Measurements from ENCODE around the gene ITGA8.
"Not testable (repeated sequence)": the region's sequence is repeated elsewhere in the genome, so short reads cannot be mapped to it uniquely, and the experiment has no call there.

Gene ITGA8

DNA sequence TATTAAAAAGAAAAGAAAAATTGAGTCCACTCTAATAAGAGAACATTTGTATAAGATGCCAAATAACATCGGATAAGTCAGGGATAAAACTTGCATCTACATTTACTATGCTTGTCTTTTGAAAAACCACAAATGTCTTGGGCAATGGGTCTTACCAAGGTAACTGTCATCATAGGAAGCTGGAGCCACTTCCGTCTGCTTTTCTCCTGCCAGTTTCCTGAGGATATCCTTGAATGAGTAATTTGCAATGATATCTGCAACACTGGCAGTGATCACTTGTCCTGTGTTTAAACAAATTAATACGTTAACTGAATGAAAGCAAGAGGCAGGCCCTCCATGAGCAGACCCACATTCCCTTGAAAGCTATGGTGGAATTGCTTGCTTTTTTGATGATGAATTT, 47.3 kb downstream of the ITGA8 start:
- no peak for ATAC-seq

DNA sequence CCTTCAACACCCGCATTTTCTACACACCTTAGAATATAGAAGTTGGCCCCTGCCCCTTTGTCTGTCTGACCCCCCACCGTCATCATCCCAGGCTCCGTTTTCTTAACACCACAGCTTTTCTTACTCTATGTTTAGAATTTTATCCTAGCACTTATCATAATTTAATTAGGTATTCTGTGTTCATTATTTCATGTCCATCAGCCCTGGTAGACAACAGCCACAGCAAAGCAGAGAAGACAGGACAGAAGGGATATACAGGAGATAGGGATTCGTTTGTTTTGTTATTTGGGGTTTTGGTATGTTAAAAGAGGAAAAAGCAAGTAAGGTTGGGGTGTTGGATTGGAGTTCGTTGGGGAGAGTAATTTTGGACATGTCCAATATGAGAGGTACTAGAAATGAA, 48.8 kb downstream of the ITGA8 start:
- ATAC-seq, result no peak

DNA sequence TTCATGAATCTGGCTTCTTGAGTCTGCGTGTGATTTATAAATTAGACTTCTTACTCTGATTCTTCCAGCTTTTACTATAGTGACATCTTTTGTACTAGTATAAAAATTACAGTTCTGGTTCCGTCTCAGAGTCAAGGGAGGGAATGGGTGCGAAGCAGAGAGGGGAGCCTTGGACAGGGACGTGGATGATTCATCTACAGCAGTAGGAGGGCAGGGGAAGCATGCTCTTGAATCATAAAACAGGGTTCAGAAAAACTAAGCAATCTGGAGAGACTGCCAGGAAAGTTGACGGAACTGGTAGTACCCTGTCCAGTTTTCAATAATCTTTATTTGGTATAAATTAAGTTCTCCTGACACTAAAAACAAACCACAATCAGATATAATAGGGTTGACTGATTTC, 58.1 kb downstream of the ITGA8 start:
- ATAC-seq, result no peak

DNA sequence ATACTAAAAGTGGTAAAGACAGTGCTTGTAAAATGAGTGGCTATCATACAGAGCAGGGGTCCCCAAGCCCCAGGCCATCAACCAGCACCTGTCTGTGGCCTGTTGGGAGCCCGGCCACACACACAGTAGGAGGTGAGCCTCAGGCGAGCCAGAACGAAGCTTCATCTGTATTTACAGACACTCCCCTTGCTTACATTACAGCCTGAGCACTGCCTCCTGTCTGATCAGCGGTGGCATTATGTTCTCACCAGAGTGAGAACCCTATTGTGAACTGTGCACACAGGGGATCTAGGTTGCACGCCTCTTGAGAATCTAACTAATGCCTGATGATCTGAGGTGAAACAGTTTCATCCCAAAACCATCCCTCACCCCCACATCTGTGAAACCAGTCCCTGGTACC, 58.7 kb downstream of the ITGA8 start:
- no peak for ATAC-seq

DNA sequence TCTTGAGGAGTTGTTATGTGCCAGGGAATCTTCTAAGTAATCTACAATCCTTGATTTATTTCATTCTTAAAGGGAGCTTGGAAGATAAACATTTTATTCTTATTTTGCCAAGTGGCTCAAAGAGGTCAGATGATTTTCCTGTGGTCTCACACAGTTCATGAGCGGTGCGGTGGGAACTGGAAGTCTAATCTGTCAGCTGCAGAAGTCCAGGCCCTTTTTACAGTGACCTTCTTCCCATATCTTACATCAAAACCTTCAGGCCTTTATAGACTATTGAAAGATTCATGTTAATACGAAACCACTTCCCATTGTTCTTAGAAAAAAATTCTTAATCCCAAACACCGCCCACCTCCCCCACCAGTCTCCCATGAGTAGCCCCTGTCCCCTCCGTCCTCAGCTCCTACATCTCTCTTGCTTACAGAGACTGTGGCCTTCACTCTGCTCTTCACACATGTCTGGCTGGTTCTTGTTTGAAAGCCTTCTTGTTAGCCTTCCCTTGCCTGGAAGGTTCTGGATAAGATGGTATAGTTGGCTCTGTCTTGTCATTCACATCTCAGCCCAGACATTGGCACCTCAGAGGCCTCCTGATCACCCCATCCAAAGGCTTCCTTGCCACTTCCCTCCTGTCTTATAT, 61.5 kb downstream of the ITGA8 start:
- ATAC-seq, result no peak

DNA sequence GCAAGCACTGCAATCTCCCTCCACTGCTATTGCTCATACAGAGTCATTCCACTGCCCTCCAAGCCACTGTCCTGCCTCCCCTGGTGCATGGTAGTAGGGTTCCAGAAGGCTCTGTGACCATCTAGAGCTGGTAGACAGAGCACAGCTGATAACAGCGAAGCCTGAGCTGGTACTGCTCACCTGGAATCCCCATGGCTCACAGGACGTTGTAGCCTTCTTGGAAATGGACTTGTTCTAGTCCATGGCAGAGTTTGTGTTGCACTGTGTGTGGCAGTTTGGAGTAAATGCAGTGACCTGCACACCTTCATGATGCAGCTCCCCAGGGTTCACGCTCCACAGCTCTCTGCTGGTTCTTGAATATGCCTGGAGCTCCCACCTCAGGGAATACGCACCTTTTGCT, 67.0 kb downstream of the ITGA8 start:
- ATAC-seq, result no peak

DNA sequence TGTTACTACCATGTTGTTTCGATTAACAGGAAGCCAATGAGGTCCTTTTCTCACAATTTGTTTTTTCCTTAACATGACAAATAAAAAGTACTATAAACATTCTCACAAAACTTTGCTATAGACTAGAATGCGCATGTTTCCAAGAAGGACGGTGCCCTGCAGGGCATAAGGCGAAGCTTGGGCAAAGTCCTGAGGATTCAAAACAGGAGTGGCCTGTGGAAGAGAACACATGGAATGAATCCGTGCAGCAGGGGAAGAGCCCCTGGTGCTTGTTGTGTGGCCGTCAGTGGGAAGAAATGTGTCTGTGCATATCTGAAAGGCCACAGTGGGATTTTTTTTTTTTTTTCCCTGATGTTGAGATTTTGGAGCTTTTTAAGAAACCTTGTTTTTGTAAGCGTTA, 67.6 kb downstream of the ITGA8 start:
- no peak for ATAC-seq

DNA sequence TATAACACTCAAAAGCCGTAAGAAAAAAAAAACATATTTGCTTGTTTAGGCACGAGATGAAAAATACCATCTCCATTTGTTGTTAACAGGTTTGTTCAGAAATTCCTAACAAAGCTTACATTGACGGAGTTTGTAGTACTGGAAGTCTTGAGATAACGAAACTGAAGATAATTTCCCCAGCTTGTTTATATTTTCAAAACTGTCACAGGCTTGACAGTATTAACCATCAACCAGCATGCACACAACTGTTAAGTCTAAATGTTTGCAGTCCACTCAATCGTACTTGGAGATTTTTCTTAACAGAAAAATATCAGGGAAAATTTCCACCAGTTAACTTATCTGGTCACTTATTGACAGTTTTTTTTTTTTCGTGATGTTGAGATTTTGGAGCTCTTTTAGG, 68.5 kb downstream of the ITGA8 start:
- no peak for ATAC-seq

DNA sequence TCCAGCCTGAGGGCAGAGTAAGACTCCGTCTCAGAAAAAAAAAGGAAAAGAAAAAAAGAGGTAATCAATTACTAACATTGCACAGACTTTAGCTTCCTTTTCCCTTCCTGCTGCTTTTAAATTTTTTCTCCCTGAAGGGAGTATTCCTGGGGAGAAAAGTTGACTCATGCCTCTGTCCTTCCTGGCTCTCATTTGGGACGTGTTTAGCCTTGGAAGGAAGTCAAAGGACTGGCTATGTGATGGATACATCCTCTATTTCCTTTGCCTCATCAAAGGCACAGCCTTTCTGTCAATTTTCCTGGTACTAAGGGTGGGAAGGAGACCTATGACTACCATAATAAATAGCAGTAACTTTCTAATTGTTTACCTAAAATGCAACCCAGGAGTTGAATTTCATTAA, 77.6 kb downstream of the ITGA8 start:
- no peak for ATAC-seq

DNA sequence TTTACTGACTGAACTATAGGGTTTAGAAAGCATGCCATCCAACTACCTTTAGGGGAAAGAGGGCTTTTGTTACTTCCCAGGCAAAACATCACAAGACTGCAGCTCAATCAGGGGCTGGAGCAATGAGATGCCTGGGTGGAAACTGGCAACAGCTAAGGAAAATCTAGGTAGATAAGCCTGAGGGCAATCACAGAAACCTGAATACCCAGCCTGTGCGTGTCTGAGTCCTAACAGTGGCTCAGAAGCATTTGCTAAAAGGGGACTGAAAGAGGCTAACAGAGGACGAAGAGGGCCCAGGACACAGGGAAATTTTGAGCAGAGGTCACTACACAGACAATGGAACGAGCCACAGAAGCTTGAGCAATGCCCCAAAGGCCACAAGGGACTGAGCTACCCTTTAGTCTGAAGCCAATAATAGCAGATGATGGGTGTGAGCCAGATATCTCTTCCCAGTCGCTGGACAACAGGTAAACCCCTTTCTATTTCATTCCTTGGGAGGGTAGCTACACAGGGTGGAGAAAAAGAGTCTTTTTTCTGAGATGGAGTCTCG, 79.1 kb downstream of the ITGA8 start:
- ATAC-seq, result no peak

DNA sequence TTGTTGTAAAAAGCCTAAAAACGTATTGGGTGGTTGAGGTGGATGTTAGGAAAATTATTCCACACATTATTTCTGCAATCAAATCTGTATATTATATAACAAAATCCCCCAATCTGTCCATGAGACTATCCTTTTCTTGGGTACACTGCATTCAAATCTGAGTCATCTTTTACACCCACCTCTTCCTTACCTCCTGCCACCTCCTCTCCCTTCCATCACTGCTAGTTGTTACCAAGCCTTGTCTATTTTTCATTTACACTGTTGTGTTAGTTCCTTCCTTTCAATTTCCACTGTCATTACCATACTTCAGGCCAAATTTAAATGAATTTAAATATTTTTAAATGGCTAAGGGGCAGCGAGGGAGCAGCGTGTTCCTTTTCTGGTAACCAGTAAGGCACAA, 83.3 kb downstream of the ITGA8 start:
- ATAC-seq, result no peak

DNA sequence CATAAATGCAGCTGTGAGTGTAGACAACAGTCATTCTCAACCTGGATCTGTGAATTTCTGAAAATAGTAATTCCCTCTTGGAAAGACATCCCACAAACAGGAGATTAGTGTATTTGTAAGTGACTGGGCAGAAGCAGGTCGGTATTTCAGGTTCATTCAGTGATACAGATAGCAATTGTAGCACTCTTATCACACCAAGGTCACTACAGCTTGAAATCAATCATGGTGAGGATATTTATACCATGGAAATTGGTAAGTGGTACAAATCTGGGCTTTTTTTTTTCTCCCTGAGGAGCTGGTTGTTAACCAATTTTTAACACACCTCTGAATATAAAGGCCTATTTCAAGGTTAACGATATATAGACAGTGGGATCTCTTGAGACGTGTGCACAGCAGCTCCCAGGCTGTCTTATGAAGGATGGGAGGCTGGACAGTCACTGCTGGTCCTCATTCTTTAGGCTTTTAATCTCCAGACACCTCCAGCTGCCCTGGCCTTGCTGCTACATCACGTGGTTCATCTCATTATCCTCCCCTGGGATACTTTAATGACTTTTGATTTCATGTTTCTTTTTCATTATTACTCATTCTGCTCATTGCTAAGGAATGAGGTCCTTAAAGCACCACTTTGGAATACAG, 87.1 kb downstream of the ITGA8 start:
- ATAC-seq, result no peak

DNA sequence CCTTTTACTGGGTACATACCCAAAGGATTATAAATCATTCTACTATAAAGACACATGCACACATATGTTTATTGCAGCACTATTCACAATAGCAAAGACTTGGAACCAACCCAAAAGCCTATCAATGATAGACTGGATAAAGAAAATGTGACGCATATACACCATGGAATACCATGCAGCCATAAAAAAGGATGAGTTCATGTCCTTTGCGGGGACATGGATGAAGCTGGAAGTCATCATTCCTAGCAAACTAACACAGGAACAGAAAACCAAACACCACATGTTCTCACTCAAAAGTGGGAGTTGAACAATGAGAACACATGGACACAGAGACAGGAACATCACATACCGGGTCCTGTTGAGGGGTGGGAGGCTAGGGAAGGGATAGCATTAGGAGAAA, 88.5 kb downstream of the ITGA8 start:
- ATAC-seq, result not testable (repeated sequence)

DNA sequence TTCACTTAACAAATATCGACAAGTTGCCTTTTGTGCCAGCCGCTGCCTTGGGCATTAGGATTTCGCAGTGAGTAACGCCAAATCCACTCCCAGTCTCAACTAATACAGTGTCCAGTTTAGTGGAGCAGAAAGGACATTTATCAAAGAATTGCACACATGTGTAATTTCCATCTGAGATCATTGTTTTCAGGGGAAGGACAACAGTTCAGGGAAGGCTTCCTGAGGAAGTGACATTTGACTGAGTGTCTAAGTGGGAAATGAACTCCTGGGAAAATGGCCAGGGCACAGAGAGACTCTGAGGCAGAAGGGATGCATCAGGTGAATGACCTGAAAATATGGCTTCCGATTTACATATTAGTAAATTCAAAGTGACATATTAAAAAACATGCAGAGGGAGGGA, 89.4 kb downstream of the ITGA8 start:
- no peak for ATAC-seq

DNA sequence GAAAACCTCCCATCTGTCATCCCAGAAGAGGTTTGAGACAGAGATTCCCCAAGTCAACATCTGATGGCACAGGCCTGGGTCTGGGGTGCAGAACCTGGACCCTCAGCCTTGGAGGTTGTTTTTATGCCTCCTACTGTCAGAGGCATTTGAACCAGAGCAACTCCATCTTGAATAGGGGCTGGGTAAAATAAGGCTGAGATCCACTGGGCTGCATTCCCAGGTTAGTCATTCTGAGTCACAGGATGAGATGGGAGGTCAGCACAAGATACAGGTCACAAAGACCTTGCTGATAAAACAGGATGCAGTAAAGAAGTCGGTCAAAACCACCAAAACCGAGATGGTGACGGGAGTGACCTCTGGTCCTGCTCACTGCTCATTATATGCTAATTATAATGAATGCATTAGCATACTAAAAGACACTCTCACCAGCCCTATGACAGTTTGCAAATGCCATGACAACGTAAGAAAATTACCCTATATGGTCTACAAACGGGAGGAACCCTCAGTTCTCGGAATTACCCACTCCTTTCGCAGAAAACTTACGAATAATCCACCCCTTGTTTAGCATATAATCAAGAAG, 92.0 kb downstream of the ITGA8 start:
- ATAC-seq, result no peak

DNA sequence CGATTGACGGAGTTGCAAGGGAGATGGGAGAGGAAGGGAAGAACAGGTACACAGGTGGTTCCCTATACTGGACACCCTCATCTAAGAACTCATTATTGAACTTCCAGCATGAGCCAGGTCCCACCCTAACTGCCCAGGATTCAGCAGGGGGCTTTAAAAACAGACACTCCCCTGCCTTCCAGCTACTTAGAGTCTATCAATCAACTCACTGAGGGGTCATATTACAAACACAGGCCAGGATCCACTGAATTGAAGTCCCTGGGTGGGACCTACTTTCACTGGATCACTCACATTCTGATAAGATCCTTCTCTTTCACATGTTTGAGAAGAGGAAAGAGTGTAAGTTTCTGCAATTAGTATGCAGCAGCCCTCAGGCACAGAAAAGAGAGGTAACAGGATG, 92.8 kb downstream of the ITGA8 start:
- ATAC-seq, result no peak

DNA sequence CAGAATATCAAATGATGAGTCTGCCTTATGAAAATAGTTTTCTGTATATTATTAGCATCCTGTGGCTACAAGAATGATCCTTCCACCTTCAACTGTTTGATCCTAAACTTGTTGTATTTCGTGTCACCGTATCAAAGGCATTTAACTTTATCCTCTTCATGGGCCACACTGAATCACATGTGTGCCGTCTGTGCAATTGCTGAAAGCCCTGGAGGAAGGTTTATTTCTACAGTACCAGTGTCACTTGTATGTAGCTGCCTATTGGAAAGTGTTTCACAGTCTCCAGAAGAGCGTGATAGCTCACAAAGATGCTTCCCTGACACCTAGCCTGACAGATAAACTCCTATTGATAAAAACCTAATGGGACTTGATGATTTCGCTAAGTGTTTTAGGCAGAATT, 94.5 kb downstream of the ITGA8 start:
- ATAC-seq, result no peak

DNA sequence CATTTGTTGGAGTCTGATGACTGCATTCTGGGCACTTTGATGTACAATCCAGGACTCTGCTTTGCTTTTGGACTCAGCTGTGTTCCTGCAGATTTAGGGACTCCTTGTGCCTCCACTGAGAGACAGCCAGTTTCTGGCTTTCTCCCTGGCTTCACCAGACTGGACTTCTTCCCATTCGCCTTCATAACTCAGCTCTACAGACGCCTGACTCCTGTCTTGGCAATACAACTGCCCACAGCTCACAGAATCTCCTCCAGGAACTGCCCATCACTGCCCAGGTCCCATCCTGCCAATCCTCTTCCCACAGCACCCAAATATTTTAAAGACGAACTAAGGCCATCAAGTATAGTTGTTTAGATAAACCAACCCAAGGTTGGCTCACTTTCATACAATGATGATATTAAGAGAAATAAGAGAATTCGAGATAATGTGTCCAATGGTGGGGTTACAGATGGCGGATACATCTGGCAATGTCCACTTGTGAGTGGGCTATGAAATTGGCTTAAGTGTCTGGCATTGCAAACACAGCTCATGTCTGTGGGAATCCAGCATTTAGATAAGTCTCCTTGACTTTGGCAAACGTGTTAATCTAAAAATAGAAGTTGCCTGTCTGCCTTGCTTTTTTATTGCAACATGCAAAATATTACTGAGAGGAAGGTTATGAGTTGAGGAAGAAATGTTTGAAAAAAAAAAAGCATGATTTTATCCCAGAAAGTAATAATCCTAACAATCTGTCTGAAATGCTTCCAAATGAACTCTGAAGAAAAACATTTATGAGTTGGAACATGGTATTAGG, 95.1 kb downstream of the ITGA8 start:
- ATAC-seq, result no peak

DNA sequence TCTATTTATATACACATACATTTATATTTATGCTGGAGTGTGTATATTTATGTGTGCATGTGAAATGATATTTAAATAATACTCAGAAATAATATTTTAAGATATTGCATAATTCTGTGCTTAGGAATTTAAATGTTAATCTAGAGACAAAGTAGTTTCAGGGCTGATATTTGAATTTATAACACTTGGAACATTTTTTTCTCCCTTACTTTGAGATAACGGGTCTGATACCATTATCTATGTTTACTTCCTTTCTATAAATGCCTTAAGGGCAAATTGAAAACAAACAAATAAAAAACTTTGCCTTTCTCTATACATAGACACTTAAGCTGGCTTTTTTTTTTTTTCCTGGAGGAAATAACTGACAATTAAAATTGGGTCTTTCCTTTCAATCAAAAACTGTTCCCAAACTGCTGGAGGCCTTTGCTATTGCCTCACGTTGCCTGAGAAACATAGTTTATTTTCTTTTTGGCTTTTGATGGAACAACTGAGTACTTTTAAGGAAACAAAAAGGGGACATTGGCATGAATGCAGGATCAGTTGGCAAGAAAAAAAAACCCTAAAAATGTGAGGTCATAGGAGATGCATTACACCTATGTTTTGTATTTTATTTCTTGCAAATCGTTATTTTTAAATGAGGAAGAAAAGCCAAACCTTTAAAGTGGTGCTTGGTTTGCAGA, 98.7 kb downstream of the ITGA8 start:
- no peak for ATAC-seq

DNA sequence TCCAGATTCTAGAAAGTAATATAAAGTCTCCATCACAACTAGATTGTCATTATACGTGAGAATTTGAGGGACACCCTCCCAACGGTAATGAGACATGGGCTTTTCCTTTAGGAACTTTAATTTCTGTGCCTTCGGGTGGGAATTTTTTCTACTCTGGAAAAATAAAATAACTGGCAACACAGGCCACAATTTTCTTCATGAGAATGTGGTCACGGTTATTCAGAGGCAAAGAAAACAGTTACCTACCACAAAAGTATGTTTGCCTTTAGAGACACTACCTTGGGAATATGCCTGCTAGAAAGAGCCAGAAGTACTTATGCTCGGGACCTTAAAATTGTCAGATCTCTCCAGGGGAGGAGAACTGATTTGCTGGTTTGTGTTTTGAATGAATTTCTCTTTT, 99.4 kb downstream of the ITGA8 start:
- ATAC-seq, result no peak

DNA sequence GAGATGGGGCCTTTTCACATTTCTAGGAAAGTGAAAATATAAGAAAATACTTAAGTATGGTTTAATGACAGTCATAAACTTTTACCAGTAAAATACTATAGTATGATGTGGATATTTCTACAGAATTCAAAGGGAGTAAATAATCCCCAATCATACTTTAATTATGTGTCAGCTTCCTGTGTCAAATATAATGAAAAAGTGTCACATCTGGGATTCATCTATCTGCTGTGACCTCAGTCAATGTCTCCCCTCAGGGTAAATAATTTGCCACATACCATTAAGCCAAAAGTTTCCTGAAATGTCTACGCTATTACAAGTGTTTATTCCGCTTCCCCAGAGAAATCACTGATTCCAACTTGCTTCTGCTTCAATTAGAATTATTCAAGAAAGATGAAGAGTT, 110.5 kb downstream of the ITGA8 start:
- no peak for ATAC-seq

DNA sequence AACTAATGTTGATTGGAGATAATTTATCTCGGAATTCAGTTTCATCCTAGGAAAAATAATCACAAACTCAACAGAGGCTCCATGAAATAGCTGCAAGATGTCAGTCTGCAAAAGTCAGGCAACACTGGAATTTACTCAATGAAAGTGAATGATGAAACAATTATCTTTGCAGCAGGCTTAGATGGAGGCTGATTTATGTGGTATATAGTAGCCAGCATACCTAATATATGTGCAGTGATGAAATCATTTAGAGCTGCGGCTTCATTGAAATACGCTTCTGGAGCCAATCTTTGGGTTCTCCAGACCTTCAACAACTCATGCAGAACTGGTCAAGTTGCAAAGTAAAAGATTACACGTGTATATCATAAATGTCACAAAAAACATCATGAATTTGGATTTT, 113.3 kb downstream of the ITGA8 start:
- no peak for ATAC-seq

DNA sequence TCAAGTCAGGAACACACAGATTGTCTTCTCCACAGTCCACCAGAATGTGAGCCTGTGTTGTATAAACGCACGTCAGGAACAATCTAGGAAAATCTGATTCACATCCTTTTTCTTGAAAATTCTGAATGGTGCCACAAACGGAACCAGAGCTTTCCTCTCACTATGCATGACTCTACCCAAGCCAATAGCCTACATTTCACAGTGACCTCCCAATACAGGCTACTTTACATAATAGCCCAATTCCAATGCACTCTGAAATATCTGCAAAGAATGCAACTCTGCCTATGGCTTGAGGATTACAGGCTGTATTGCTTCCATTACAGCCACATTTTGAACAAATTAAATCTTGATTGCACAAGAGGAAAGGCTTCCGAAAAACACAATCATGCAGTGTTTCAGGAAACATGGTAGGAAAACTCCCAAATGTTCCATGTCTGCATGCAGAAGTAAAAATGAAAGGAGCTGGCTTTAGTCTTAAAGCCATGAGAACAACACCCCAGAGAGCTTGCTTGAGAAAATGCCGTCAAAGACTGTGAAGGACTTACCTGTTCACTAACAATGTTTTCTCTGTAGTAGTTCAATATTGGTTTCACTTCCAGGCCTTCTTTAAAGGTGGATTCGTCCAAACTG, 113.9 kb downstream of the ITGA8 start:
- no peak for ATAC-seq
